GM19043 (cell line): ENCODE data around the gene SP3.

ENCODE experiments used
- ATAC-seq: cut with Tn5 transposase; IDR thresholded peaks from one replicate; pipeline ENCODE4 v1.9.1; 2021; ENCODE audit warnings: low read depth; ENCODE audit not compliant: unreplicated experiment

The SP3 gene

DNA sequence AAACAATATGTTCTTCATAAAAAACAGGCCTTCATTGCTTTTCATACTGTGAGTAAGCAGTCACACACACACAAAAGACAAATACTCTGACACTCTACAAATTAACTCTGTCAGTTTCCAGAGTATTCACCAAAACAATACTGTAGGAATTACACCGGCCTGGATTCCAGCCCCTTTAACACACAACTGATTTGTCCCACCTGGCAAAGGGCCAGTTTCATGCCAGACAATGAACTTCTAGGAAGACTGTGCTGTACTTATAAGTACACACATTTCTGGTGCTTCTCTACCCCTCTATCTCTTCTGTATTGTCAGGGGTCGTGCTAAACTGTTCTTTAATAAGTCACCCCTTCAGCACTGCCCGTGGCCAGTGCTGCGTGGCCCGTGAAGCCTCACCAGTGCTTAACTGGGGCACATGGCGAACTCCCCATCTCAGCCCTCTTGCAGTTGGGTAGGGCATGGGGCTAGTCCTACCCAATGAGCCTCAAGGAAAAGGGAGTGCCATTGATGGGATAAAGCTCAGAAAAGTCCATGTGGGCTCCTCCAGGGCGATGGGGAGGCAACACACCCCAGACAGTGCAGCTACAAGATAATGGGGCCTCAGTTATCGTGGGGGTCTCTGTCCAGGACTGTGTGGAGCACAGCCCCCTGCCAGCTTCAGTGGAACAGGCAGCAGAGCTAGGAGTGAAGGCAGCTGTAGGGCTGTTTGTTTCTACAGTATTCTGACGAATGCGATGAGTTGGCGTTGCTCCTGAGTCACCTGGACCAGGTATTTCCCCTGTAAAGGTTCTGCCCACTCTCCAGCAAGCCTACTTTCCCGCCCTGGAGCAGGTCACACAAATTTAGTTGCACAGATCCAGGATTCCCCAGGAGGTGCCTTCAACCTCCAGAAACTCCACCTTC is 99.0 kb downstream of the SP3 start:
- no peak for ATAC-seq

DNA sequence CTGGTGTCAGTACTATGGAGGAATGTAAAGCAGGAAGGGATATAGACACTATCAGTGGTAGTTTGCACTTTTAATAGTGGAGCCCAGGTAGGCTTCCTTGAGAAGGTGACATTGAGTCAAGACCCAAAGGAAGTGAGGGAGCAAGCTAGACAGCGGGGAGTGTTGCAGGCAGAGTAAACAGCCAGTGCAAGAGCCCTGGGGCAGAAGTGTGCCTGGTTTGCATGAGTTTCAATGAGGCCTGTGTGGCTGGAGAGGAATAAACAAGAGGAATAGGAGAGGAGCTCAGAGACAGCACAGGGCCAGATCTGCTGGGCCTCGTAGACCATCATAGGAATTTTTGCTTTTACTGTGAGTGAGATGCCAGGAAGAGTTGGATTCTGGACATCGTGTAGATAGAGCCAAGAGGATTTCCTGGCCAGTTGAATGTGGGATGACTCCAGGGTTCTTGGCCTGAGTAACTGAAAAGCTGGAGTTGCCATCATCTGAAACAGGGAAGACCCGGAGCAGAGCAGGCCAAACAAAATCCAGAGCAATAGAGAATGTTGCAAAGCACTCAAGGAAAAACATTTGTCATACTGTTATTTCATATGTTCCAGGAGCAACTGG is 102.5 kb downstream of the SP3 start:
- no peak for ATAC-seq

DNA sequence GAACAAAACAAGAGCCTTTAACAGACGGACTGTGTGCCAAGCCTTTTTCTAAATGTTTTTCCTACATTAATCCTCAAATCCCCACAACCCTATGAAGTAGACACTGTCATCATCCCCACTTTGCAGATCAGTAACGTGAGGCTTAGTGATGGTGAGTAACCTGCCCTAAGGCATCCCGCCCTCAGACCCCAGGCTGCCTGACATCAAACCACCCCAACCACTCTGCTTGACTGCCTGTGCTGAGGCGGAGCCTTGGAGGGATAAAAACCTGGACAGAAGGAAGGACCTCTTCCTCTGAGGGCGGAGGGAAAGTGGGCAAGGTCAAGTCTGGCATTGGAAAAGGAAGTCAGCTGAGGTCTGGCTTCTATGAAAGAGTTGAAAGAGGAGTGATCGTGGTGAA is 104.6 kb downstream of the SP3 start:
- no peak for ATAC-seq

DNA sequence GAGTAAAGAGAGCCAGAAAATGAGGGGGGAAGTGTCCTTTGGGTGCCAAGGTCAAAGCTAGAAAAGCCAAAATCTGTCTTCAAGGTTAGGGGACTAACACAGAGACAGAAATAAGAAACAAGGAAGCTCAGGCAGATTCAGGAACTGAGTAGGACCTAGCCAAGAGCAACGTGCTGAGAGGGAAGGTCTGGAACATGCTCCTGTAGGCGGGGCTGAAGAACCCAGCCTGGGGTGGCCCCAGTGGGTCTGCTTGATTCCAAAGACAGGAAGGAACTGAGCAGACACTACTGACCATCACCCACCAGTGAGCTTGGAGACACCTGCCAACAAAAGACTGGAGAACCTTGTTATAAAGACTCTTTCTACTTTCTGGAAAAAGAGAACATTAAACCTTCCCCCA is 105.1 kb downstream of the SP3 start:
- ATAC-seq, result no peak

DNA sequence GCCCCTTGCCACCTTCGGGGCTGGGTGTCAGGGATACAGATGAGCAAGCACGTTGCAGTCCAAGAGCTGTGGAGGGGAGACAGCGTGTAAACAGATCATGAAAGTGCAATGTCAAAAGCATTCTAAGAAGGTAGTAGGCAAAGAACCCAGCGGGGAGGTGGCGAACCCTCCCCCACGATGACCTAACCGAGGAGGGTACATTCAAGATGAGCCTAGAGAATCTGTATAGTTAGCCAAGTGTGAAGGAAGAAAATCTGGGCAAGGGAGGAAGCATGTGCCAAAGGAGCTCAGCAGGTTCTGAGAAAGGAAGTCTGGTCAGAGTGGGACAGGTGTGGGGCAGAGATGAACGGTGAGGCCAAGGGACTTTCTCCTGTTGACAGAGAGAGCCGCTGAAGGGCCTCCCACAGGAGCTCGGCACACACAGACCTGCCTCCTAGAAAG is 106.9 kb downstream of the SP3 start:
- ATAC-seq, result no peak
